B cell (primary cell): Measurements from ENCODE around the gene RCAN3. TPM values are rescaled to one million over a fixed set of nuclear protein-coding genes. Genes with fewer than 3 reads are reported as not detected.

Experiments
- ATAC-seq: fragments of 200-7000 bp; cut with Tn5 transposase; one replicate; pipeline ENCODE4 v1.10.0; 2021; ENCODE audit warnings: low read depth, mild to moderate bottlenecking, moderate number of reproducible peaks, moderate library complexity
- CTCF ChIA-PET: fragments of 350-600 bp; sonication (Branson Sonifier 250); formaldehyde crosslinking; loops from one replicate; lab custom pipeline; 2021; ENCODE audit warnings: antibody characterized with exemption, inconsistent platforms; lab: Charles Lee
- POLR2A ChIA-PET: fragments of 350-600 bp; sonication (Branson Sonifier 250); formaldehyde crosslinking; loops from one replicate; lab custom pipeline; 2021; ENCODE audit warnings: antibody characterized with exemption; lab: Charles Lee
- DNase-seq: peaks from one replicate; pipeline ENCODE4 v3.0.0; 2013
- H2AFZ ChIP-seq: 2 replicates; pipeline ENCODE4 v1.6.1; 2012; ENCODE audit warnings: mild to moderate bottlenecking, low read depth, low read length; ENCODE audit not compliant: insufficient read depth, poor library complexity, severe bottlenecking
- H3K27ac ChIP-seq, 2 donors: 1 replicate in 1 of 2; 2 replicates in 1 of 2; pipeline ENCODE4 v1.5.1; 2012 to 2013; ENCODE audit warnings: low read length in 2 of 2, mild to moderate bottlenecking in 2 of 2, moderate library complexity in 1 of 2
- H3K27me3 ChIP-seq, 4 experiments: fragments of 200-600 bp in 1 of 4; sonication (generic) in 1 of 4; replicated peaks in 1 of 4; 1 replicate in 2 of 4; 2 replicates in 2 of 4; pipeline versions ENCODE4 v1.6.1 to v1.7.0; 2013 to 2016; ENCODE audit warnings: low read length in 3 of 4, mild to moderate bottlenecking in 2 of 4, mixed read lengths in 1 of 4, moderate library complexity in 1 of 4; ENCODE audit not compliant: insufficient read depth in 4 of 4, control insufficient read depth in 3 of 4; ENCODE audit errors: control extremely low read depth in 1 of 4
- H3K36me3 ChIP-seq, 2 experiments: replicated peaks in 1 of 2; 1 replicate in 1 of 2; 2 replicates in 1 of 2; pipeline versions ENCODE4 v1.6.1 to v1.7.1; 2013; ENCODE audit warnings: low read length in 1 of 2; ENCODE audit not compliant: insufficient read depth in 2 of 2, control insufficient read depth in 1 of 2; ENCODE audit errors: control extremely low read depth in 1 of 2, extremely low read depth in 1 of 2
- H3K4me1 ChIP-seq, 2 donors: fragments of 200-600 bp in 1 of 2; sonication (generic) in 1 of 2; 1 replicate in 1 of 2; 2 replicates in 1 of 2; pipeline versions ENCODE4 v1.5.1 to v1.6.1; 2013 to 2017; ENCODE audit warnings: low read length in 2 of 2; ENCODE audit not compliant: control insufficient read depth in 2 of 2, insufficient read depth in 2 of 2
- H3K4me2 ChIP-seq: replicated peaks from 2 replicates; pipeline ENCODE3; 2012; ENCODE audit warnings: mild to moderate bottlenecking, low read depth, low read length; ENCODE audit not compliant: poor library complexity, severe bottlenecking
- H3K4me3 ChIP-seq, 5 experiments: fragments of 200-600 bp in 1 of 5; sonication (generic) in 1 of 5; 1 replicate in 3 of 5; 2 replicates in 2 of 5; pipeline versions ENCODE4 v1.5.1 to v1.7.0; 2011 to 2016; ENCODE audit warnings: low read length in 4 of 5, mild to moderate bottlenecking in 4 of 5, low read depth in 2 of 5, control low read depth in 1 of 5, moderate library complexity in 1 of 5; ENCODE audit not compliant: insufficient read depth in 1 of 5; ENCODE audit errors: control extremely low read depth in 1 of 5, extremely low read depth in 1 of 5
- H3K79me2 ChIP-seq: fragments of 200-600 bp; sonication (generic); one replicate; pipeline ENCODE4 v1.6.0; 2016; ENCODE audit warnings: low read length; ENCODE audit not compliant: control insufficient read depth, insufficient read depth
- H3K9ac ChIP-seq: fragments of 200-600 bp; sonication (generic); 2 replicates; pipeline ENCODE4 v1.6.1; 2017; ENCODE audit warnings: mild to moderate bottlenecking, low read length, moderate library complexity
- H3K9me3 ChIP-seq, 3 donors: one replicate each; pipeline versions ENCODE4 v1.6.1 to v1.7.1; 2013; ENCODE audit warnings: low read length in 2 of 3; ENCODE audit not compliant: control insufficient read depth in 2 of 3, insufficient read depth in 1 of 3; ENCODE audit errors: control extremely low read depth in 1 of 3
- H4K20me1 ChIP-seq: 2 replicates; pipeline ENCODE4 v1.6.0; 2012; ENCODE audit warnings: mild to moderate bottlenecking, low read length; ENCODE audit not compliant: insufficient read depth, control insufficient read depth, poor library complexity, severe bottlenecking
- H3K27ac Mint-ChIP-seq: one replicate; pipeline ENCODE4 v1.8.0; 2021; ENCODE audit warnings: mixed read lengths
- H3K27me3 Mint-ChIP-seq: one replicate; pipeline ENCODE4 v1.8.0; 2021; ENCODE audit warnings: mixed read lengths
- H3K4me1 Mint-ChIP-seq: one replicate; pipeline ENCODE4 v1.8.0; 2021; ENCODE audit warnings: mixed read lengths
- H3K4me3 Mint-ChIP-seq: one replicate; pipeline ENCODE4 v1.8.0; 2021; ENCODE audit warnings: mixed read lengths
- H3K9me3 Mint-ChIP-seq: one replicate; pipeline ENCODE4 v1.8.0; 2022; ENCODE audit warnings: mixed read lengths; ENCODE audit not compliant: insufficient read depth
- CTCF ChIP-seq: fragments of 200-600 bp; IDR thresholded peaks from one replicate; pipeline ENCODE4 v1.8.0; 2022; ENCODE audit warnings: antibody characterized with exemption, mild to moderate bottlenecking
- EZH2 ChIP-seq: IDR thresholded peaks from 2 replicates; pipeline ENCODE4 v1.6.1; 2012; ENCODE audit warnings: borderline replicate concordance, low read depth, mild to moderate bottlenecking, moderate library complexity, low read length; ENCODE audit not compliant: insufficient read depth, poor library complexity, severe bottlenecking
- WGBS: methylation state at CpG from one replicate; pipeline ENCODE4 v1.1.5; 2013; ENCODE audit warnings: missing lambda C conversion rate; ENCODE audit not compliant: insufficient coverage; 5-methylcytosine and 5-hydroxymethylcytosine counted together
- intact Hi-C: fragments of 100-400 bp; cut with micrococcal nuclease; formaldehyde crosslinking; loops from one replicate; pipeline ENCODE4 v1.10.0; 2022
- polyA plus RNA-seq: library from polyadenylated mRNA; depleted of rRNA; stranded (reverse); fragments of >200 nt; gene quantifications from 2 replicates; pipeline ENCODE4 v1.2.3, GENCODE V29; 2012
- total RNA-seq, 2 donors: library from RNA; stranded (reverse); fragments of 120-200 nt in 1 of 2; gene quantifications; 1 replicate in 1 of 2; 2 replicates in 1 of 2; pipeline versions ENCODE4 v1.2.3 to v1.2.4, GENCODE V29; 2013 to 2022

RCAN3 gene
- total and polyA plus RNA-seq, 2 donors (not counting 1 experiment from before 2014, with no cell fraction given): 19.3 to 37.3 TPM

GRCh38 chr1:24505816-24506215 is 3.2 kb downstream of the RCAN3 start:
- Histone ChIP-seq H3K9ac (no peak overlapping the region), H3K36me3 (no peaks in the 10 kb centered on the region), H3K79me2 (peaks cover 76% of the 10 kb centered on the region), H3K4me3 (no peak overlapping the region), H3K4me2 (peak overlapping the region; percentile 54), H3K4me1 (peaks cover 39 to 42% of the 10 kb centered on the region in 2 donors), H2AFZ (no peak overlapping the region), H3K9me3 (no peaks in the 10 kb centered on the region), H4K20me1 (peaks cover 9% of the 10 kb centered on the region), H3K27ac (peak overlapping the region in 1 of 2 donors; percentile 41), H3K27me3 (no peaks in the 10 kb centered on the region)
- intact Hi-C loops: no loop called here
- Mint-ChIP-seq H3K9me3 (no peaks in the 10 kb centered on the region), H3K27ac (no peak overlapping the region), H3K27me3 (no peaks in the 10 kb centered on the region), H3K4me3 (no peak overlapping the region), H3K4me1 (peaks cover 56% of the 10 kb centered on the region)
- DNase-seq (no peak), ATAC-seq (no peak)
- 94% methylated on average over 3 of the region's 4 CpGs for WGBS
- POLR2A ChIA-PET: no interaction called here
- TF ChIP-seq EZH2: no peak
- no peak for TF ChIP-seq CTCF
- CTCF ChIA-PET: interaction anchor here (0.8 to 1.1 kb wide), 3 partner anchors 10 to 306 kb away, joined by 3 to 4 read pairs (median 3); partner anchors contain the start of gene NIPAL3

- 97% methylated on average over 2 of the region's 5 CpGs for WGBS
- ChIA-PET CTCF (interaction anchor here (1.1 kb wide), 1 partner anchor 307 kb away, joined by 4 read pairs; no protein-coding TSS in a partner anchor), POLR2A (no interaction called here)
- DNase-seq (no peak), ATAC-seq (no peak)
- H2AFZ ChIP-seq: no peak overlapping the region
- H3K27me3 Mint-ChIP-seq: no peaks in the 10 kb centered on the region
- peaks cover 0 to 4% of the 10 kb centered on the region in 2 experiments for H3K36me3 ChIP-seq
- H3K4me3 Mint-ChIP-seq: peak overlapping the region; percentile 17
- H3K4me2 ChIP-seq: peak overlapping the region; percentile 54
- H3K9me3 ChIP-seq: no peaks in the 10 kb centered on the region
- H4K20me1 ChIP-seq: peaks cover 13% of the 10 kb centered on the region
- H3K9ac ChIP-seq: no peak overlapping the region
- peaks cover 29 to 32% of the 10 kb centered on the region in 2 donors for H3K4me1 ChIP-seq
- H3K79me2 ChIP-seq: peaks cover 85% of the 10 kb centered on the region
- H3K27me3 ChIP-seq: no peaks in the 10 kb centered on the region
- no peak overlapping the region for H3K4me3 ChIP-seq
- peaks cover 50% of the 10 kb centered on the region for H3K4me1 Mint-ChIP-seq
- peak overlapping the region in 1 of 2 donors; percentile 45 for H3K27ac ChIP-seq
- H3K27ac Mint-ChIP-seq: peak overlapping the region; percentile 8
- TF ChIP-seq CTCF: no peak
- TF ChIP-seq EZH2: no peak
- no peaks in the 10 kb centered on the region for H3K9me3 Mint-ChIP-seq
- intact Hi-C loops: no loop called here
These were observed 4.2 kb downstream of the RCAN3 start for GRCh38 chr1:24506691-24507381.
